Amygdala (tissue), 56 donors: ENCODE data around the gene RASAL3.
A peak's percentile ranks its signal among the peaks of the same experiment; 100 is the strongest.
"Not testable (repeated sequence)": the region's sequence is repeated elsewhere in the genome, so short reads cannot be mapped to it uniquely, and the experiment has no call there.

Source experiments
- DNase-seq, 56 donors: peaks; one replicate each; lab custom pipeline; 2025; lab: John Stamatoyannopoulos, UW

The RASAL3 gene

DNA sequence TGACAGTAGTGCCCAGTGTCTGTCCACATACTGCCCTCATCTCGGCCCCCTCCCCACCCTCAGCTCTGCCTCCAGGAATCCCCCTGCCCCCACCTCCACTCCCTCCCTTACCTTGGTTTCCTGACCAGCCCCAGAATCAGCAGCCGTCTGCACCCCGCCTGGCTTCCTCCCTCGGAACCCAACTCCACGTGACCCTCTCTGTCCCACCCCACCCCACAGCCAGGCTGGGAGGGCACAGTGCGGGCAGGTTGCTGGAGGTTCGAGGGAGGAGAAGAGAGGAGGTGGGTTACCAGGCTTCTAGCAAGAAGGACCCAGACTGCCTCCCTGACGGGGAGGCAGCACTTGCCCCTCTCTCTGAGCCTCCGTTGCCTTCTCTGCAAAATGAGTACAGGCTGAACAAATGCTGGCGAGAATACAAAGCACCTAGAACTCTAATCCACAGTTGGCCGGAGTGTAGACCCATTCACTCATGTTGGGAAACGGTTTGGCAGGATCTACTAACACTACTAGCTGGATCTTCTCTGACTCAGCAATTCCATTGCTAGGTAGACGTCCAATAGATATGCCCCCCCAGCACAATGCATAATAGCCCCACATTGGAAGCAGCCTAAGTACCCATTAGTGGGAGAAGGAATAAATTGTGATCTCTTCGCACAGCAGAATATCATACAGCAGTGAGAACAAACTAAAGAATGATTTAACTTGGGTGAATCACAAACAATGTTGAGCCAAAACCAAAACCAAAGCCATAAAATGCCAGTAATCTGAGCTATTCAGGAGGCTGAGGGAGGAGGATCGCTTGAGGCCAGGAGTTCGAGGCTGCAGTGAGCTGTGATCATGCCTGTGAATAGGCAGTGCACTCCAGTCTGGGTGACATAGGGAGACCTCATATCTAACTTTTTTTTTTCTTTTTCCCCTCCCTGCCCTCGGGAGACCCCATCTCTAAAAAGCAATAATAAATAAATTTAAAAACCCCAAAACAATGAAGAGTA, at the start of gene RASAL3:
TSS of gene RASAL3 (minus strand) at position 151 of the 992 bp plus-strand sequence. CDS start 186 bp downstream, outside the sequence.
- DNase-seq: peak in 2 of 56 donors; percentile 10 to 18

DNA sequence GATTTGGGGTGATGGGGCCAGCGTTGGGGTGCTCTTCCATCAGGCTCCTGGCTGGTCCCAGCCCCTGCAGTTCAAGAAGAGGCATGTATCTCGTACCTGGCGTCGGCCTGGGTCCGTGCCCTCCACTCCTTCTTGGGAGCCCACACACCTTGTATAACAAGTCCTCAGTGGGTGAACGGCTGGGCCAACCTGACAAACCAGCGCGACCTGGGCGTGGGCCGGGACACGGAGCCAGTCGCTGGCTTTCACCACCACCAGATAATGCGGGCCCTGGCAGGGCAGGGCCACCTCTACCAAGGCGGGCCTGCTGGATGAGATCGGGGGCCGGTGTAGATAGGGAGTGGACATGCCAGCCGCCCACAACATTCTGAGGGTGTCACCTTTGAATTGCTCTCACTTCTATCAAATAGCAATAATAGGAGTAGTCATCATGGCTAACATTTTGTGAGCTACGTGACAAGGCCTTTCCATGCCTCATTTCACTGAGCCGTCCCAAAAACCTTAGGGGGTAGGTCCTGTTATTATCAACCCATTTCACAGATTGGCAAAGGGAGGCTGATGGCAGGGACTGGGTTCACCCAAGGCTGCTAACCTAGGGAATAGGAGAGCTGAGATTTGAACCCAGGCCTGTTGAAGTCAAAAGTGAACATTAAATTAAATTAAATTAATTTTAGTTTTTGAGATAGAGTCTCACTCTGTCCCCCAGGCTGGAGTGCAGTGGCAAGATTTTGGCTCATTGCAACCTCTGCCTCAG, 47.5 kb upstream of the RASAL3 start:
- DNase-seq: no peak

DNA sequence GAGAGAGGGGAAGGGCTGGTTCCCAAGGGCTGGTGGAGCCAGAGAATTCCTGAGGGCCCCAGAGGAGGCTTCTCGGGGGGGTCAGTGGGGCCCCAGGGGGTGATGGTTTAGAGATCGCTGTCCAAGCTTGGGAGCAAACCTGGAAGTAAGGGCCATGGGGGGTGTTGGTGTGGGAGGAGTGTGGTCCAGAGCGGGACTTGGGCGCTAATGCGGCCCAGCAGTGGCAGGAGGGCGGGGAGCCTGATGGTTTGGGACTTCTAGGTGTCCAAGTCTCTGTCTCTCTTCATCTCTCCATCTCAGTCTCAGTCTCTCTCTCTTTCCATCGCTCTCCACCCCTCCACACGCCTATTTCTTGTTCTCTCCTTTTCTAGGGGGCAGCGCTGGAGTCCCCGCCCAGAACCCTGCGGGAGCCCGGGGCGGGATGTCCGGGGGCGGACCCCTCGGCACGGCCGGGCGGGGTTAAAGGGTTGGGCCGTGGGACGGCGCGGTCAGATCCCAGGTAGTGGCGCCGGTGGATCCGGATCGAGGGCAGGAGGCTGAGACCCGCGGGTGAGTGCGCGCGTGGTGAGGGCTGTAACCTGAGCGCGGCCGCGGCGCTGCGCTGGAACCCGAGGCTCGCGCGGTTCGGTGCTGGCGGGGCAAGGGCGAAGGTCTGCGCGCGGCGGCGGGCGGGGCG, 43.8 kb upstream of the RASAL3 start, which contains the start of gene CYP4F22:
TSS of gene CYP4F22 (plus strand) at position 491 of the 676 bp plus-strand sequence. CDS start 16,812 bp downstream, outside the sequence.
- DNase-seq: no peak

DNA sequence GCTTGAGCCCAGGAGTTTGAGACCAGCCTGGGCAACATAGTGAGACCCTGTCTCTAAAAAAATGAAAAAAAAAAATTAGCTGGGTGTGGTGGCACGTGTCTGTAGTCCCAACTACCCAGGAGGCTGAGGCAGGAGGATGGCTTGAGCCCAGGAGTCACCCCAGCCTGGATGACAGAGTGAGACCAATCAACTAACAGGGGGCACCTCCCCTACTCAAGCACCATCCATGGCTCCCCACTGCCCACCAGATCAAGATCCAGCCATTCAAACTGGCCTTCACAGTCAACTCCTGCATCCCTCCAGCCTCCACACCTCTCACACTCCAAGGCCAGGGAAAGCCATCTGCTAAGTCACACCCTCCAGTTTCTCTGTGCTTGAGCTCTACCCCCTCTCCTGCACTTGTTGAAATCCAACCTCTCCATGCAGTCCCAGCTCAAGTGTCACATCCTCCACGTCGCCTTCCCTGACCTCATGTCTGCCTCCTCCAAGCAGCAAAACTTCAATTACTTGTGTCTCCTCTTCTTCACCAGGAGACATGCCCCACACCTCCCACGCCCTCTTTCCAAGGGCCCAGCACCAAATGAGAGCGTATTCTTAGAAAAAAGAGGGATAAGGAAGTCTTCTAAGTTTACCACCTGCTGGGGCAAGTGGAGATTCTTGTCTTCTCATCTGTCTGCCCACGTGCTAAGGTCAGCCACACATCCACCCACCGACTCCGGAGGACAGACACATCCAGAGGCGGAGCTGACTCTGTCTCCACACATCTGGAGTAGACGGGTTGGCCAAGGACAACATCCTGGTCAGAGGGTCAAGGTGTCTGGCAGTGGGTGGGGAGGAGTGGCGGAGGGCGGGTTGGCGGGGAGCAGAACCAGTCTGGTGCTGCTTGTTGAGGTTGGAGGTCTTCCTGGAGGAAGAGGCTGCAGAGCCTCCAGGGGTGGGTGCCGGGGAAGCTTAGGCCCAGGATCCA, 43.0 kb upstream of the RASAL3 start:
- no peak for DNase-seq

DNA sequence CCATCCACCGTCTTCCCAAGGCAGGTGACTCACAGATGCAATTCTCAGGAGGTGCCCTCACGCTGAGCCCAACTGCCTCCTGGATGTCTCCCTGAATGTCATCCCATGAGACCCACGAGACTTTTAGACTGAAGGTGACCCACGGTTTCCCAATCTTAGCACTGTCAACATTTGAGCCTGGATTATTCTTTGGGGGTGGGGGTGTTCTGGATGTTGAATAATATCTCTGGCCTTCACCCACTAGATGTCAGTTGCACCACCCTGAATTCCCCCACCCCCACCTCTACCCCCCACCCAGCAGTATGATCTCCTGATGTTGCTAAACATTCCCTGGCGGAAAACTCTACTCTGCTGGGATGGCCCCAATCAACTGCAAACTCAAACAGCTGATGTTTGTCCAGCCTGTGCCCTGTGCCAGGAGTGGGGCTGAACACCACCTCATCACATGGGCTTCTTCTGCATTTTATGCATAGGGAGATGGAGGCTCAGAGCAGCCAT, 41.8 kb upstream of the RASAL3 start:
- DNase-seq: no peak

DNA sequence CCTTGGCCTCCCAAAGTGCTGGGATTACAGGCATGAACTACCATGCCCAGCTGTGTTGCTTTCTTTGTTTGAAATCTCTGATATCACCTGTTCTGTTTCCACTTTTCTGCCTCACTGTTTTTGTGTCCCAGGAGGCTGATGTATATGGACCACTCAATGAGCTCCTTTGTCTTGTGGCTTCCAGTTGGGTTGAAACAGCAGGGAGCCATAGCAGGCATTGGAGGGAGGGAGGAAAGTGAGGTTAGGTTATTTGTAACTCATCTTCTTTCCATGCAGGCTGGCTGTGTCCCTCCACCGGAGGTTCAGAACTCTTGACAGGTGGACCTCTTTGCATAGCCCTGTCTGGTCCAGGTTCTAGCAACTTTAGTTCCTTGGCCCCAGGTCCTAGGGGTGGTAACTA, 37.9 kb upstream of the RASAL3 start:
- DNase-seq: no peak

DNA sequence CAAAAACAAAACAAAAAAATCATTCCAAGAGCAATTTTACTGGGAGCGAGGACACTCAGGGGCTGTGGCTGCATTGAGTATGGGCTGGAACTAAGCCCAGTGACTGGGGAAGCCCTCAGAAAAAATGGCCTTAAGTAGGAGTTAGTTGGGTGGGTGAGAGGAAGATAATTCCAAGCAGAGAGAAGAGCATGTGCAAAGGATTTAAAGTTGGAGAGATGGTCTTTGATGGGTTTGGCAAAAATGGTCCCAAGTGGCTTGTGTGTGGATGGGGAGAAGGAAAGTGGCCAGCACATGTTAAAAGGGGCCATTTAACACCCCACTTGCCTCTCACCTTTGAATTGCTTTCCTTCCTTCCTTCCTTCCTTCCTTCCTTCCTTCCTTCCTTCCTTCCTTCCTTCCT, 37.3 kb upstream of the RASAL3 start:
- no peak for DNase-seq

DNA sequence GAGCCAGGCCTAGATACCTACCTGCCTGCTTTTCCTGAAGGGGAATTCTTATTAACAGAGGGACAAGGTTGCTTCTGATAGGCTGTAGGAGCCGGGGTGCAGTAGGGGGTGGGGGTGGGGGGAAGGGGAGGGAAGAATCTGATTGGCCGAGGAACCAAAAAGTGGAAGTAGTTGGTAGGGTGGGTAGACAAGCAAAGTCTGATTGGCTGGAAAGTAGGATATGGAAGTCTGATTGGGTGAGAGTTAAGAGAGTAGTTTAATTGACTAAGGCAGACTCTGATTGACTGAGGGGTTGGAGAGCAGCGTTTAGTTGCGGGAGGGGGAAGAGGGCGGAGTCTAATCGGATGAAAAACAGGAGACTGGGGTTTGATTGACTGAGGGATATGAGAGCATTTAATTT, 34.6 kb upstream of the RASAL3 start:
- no peak for DNase-seq

DNA sequence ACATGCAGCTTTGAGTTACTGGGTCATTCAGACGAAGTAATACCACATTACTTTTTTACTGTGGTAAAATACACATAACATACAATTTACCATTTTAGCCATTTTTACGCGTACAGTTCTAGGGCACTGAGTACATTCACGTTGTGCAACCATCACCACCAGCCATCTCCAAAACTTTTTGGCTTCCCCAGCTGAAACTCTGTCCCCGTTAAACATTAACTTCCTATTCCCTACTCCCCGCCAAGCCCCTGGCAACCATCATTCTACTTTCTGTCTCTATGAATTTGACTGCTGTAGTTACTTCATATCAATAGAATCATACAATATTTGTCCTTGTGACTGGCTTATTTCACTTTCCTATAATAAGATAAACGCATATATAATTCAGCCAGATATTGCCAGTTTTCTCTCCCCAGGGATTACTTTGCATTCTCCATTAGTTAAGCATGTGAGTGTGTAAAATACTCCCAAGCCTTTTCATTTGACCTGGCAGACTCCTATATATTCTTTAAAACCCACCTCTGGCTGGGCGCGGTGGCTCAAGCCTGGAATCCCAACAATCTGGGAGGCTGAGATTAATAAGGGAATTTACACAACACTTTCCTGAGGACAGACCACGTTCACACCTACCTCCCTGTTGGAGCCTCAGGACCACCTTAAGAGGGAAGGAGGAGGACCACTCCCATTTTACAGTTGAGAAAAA, 34.0 kb upstream of the RASAL3 start:
- no peak for DNase-seq

DNA sequence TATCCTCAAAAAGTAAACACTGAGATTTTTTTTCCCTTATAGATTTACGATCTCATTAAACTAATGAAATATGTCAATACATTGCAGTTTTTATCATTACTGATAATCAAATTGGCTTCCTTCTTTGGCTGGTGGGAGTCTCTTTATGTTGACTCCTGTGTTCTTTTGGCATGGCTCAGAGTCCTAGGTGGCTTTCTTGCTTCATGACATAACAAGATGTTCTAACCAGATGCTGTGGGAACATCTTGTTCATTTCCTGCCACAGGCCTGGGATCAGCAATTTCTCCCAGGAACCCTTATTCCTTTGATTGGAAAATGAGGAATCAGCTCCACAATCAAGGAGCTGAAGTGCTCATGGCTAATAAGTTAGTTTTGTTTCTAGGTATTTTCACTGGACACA, 30.8 kb upstream of the RASAL3 start:
- DNase-seq: no peak

DNA sequence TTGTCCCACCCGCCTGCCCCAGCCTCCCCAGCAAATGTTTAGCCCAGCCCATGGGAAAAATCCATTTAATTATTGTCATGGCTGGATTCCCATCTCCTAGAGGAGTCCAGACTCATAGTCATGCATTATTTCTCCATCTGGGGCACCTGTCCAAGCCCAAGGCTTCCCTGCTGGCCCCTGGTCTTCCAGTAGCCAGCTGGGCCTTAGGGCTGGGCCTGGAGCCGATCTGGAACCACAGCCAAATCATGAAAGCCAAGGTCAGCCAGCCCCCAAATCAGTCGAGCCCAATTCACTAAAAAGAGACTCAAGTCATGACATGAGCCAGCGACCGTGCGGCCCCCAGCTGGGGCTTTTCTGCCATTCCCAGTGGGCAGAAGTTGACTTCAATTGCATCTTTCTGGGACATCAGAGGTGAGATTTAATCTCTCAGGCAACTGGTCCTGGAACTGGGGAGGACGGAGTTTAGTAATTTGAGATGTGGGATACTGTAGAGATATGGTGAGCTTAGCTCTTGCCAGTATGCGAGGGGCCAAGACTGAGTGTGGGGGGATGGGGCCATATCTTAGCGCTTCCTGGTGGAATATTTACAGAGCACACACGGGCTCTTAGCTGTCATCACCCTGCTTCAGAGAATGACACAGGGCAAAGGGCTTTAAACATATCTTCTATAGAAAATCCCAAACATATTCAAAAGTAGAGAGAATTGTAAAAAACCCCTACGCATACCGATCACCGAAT, 24.3 kb upstream of the RASAL3 start:
- DNase-seq: no peak

DNA sequence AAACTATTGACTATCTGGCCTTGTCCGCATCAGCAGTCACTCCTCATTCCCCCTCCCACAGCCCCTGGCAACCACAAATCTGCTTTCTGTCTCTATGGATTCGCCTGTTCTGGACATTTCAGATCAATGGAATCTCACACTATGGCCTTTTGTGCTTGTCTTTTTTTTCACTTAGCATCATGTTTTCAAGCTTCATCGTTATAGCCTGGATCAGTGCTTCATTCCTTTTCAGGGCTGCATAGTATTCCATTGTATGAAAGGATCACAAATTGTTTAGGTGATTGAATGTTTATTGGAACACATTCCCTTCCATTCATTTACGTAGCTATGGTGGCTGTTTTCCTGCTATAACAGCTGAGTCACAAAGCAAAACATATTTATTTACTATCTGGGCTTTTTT, 22.7 kb upstream of the RASAL3 start:
- DNase-seq: no peak

DNA sequence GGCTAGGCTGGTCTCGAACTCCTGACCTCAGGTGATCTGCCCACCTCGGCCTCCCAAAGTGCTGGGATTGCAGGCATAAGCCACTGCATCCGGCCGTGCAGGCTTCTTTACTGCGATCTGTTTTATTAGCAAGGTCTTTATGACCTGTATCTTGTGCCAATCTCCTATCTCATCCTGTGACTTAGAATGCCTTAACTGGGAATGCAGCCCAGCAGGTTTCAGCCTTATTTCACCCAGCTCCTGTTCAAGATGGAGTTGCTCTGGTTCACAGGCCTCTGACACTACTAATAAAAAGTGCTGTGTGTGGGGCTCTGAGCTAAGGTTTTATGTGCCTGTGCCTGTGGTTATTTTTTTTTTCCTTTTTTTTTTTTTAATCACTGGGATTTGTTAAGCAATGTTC, 21.4 kb upstream of the RASAL3 start:
- DNase-seq: not testable (repeated sequence)

DNA sequence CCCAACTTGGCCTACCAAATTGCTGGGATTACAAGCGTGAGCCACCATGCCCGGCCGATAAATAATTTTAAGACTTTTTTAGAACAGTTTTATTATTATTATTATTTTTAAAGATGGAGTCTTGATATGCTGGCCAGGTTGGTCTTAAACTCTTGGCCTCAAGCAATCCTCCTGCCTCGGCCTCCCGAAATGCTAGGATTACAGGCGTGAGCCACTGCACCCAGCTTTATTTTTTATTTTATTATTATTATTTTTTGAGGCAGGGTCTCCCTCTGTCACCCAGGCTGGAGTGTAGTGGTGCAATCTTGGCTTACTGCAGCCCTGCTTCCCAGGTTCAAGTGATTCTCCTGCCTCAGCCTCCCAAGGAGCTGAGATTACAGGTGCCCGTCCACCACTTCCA, 16.7 kb upstream of the RASAL3 start:
- not testable (repeated sequence) for DNase-seq

DNA sequence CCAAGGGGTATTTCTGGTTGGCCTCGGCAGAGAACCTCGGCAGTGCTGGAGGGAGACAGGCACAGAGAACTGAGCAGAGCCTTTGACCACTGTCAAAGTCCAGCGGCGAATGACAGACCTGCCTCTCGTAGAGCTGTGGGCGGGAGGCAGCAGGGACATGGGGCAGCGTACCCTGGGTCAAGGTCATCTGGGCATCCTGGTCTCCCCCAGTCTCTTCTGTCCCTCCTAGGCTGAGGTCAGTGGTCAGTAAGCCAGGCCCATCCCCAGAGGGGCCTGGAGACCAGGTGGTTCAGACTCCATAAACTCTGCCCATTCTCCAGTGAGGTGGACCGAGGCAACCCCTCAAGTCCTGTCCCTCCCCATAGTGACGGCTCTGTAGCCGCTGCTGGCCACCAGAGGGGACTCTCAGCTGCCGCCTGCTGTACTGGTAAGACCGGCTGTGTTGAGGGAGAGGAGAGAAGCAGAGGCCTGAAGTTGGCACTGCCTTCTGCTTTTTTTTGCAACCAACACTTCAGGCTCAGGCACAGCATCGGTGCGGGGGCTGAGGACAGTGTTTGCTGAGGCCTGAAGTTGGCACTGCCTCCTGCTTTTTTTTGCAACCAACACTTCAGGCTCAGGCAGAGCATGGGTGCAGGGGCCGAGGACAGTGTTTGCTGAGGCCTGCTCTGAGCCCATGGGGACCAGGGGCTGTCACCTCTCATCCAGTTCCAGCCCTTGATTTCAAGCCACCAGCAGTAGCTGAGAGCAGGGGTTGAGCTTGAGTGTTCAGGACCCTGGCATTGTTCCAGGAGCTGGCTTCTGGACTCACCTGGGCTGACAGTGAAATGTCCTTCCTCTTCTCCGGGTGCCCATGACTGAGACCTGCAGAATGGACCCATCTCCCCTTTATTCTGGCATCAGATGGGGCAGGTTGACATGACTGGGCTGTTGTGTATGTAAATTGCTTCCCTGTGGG, 15.3 kb upstream of the RASAL3 start, which contains the start of gene PGLYRP2:
TSS of gene PGLYRP2 (minus strand) at position 111 of the 955 bp plus-strand sequence. CDS start 130 bp downstream, outside the sequence.
- peak in 36 of 56 donors; percentile 1 to 68 (median 30) for DNase-seq

DNA sequence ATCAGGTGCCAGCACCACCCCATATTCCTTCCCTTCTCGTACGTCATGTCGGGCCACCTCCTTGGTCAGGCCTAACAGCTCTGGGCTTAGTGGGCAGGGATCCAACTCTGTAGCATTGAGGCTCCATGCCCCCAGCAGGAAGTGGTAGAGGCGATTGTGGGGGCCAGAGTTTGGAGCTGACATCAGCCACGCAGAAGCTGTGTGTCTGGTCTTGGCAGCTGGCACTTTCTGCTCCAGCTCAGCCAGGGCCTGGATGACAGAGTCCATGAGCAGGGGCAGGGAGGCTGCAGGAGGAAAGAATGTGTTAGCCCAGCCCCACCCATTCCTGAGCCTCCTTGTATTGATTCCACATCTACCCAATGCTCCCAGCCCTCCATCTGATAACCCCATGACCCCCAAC, 12.0 kb upstream of the RASAL3 start:
- no peak for DNase-seq

DNA sequence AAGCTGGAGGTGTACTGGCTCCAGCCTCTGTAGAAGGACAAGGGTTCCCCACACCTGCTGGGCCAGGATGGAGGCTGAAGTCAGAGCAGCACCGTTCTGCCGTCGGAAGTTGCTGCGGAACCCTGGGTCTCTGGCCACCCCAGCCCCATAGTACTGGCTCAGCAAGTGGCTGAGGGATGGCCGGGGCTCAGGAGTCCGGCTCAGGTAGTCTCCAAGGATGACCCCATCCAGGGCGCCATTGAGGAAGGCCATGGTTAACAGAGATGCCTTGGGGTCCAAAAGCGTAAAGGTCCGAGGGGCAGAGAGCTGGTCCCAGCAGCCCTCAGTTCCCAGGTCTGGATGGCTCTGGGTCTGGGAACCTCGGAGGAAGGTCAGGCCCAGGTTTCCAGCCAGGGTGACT, 11.3 kb upstream of the RASAL3 start:
- DNase-seq: no peak
